ENCODE measurements around the gene SCLT1.

DNA sequence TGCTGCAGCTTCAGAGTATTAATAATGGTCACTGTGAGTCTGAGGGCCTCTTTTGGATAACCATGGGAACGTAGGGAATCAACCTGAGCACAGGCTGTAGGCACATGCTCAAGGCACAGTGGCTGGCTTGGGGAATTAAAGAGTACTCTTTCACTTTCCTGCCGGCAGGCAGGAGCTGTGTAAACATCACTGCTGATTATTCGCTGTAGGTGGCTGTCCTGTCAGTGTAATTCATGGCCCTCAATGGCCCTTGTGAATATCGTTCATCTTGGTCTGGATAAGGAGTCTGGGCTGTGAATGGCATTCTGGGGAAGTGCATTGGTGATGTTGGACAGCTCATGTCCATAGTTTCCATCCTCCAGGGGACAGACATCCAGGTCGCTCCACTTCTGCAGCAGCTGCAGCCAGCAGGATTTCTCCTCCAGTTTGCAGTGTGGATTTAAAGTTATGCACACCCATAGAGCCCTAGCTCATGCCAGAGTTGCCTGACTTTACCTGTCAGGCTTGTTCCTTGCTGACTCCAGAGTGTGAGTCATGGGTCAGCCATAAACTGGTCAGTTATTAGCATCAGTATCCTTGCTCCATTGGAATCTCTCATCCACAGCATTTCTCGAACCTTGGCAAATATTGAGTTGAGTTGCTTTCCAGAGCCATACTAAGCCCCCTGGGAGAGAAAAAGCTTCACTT is 45.6 kb upstream of the SCLT1 start:
- TF ChIP-seq, protein P1, sequence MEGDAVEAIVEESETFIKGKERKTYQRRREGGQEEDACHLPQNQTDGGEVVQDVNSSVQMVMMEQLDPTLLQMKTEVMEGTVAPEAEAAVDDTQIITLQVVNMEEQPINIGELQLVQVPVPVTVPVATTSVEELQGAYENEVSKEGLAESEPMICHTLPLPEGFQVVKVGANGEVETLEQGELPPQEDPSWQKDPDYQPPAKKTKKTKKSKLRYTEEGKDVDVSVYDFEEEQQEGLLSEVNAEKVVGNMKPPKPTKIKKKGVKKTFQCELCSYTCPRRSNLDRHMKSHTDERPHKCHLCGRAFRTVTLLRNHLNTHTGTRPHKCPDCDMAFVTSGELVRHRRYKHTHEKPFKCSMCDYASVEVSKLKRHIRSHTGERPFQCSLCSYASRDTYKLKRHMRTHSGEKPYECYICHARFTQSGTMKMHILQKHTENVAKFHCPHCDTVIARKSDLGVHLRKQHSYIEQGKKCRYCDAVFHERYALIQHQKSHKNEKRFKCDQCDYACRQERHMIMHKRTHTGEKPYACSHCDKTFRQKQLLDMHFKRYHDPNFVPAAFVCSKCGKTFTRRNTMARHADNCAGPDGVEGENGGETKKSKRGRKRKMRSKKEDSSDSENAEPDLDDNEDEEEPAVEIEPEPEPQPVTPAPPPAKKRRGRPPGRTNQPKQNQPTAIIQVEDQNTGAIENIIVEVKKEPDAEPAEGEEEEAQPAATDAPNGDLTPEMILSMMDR (IDR thresholded peaks at IDR 0.05; ENCODE audit: low read length) = no peak
- TF ChIP-seq EZH2phosphoT487 (IDR thresholded peaks at IDR 0.05; ENCODE audit: low read length) = no peak
